ENCODE measurements around the gene RIN3.

Gene RIN3

GRCh38 chr14:92688434-92689375 is 175.1 kb downstream of the RIN3 start:
- Histone ChIP-seq H3K9me3 (replicated peaks in 1 of 11) (no peaks in the 10 kb centered on the region), H3K4me3 (no peak overlapping the region), H3K4me2 (no peak overlapping the region), H4K20me1 (peaks cover 0 to 100% (median 49%) of the 10 kb centered on the region in 11 experiments; a peak in 14 of 22 replicates), H3K27me3 (no peaks in the 10 kb centered on the region), H3K36me3 (peaks cover 0 to 72% (median 48%) of the 10 kb centered on the region in 11 experiments; a peak in 16 of 22 replicates), H3K27ac (no peak overlapping the region), H3K9ac (no peak overlapping the region), H3K4me1 (peaks cover 16 to 30% (median 21%) of the 10 kb centered on the region in 10 experiments)
- TF ChIP-seq Cebpa-rat (IDR thresholded peaks at IDR 0.05) = no peak

- H3K36me3 ChIP-seq = peaks cover 0 to 55% (median 39%) of the 10 kb centered on the region in 11 experiments; a peak in 14 of 22 replicates
- TF ChIP-seq Cebpa-rat (IDR thresholded peaks at IDR 0.05) = no peak
- no peak overlapping the region for H3K27ac ChIP-seq
- H3K4me2 ChIP-seq = no peak overlapping the region
- peaks cover 0 to 94% (median 33%) of the 10 kb centered on the region in 11 experiments; a peak in 13 of 22 replicates for H4K20me1 ChIP-seq
- H3K9ac ChIP-seq = no peak overlapping the region
- H3K4me1 ChIP-seq = peaks cover 16 to 43% (median 25%) of the 10 kb centered on the region in 10 experiments
- H3K4me3 ChIP-seq = no peak overlapping the region
- H3K27me3 ChIP-seq = no peaks in the 10 kb centered on the region
- no peaks in the 10 kb centered on the region for H3K9me3 ChIP-seq (replicated peaks in 1 of 11)
These were observed 176.8 kb downstream of the RIN3 start for GRCh38 chr14:92690171-92691011.

GRCh38 chr14:92692822-92693226 is 179.2 kb downstream of the RIN3 start:
- H3K9me3 ChIP-seq (replicated peaks in 1 of 11) = no peaks in the 10 kb centered on the region
- peak overlapping the region in 4 of 11 experiments; percentile 15 to 45 (median 24); a peak in 2 of 22 replicates for H3K9ac ChIP-seq
- peak overlapping the region; percentile 53 to 86 (median 68) for H3K4me2 ChIP-seq
- no peak for TF ChIP-seq Cebpa-rat (IDR thresholded peaks at IDR 0.05)
- peak overlapping the region in 4 of 11 experiments; percentile 3 to 41 (median 30); a peak in 3 of 22 replicates for H3K27ac ChIP-seq
- H4K20me1 ChIP-seq = peaks cover 0 to 70% (median 18%) of the 10 kb centered on the region in 11 experiments; a peak in 11 of 22 replicates
- no peak overlapping the region for H3K4me3 ChIP-seq
- H3K4me1 ChIP-seq = peaks cover 26 to 66% (median 44%) of the 10 kb centered on the region in 10 experiments
- H3K27me3 ChIP-seq = no peaks in the 10 kb centered on the region
- H3K36me3 ChIP-seq = peaks cover 0 to 32% (median 18%) of the 10 kb centered on the region in 11 experiments; a peak in 14 of 22 replicates

- Histone ChIP-seq H4K20me1 (peaks cover 0 to 56% (median 9%) of the 10 kb centered on the region in 11 experiments; a peak in 10 of 22 replicates), H3K27me3 (no peaks in the 10 kb centered on the region), H3K9ac (no peak overlapping the region), H3K27ac (no peak overlapping the region), H3K9me3 (replicated peaks in 1 of 11) (no peaks in the 10 kb centered on the region), H3K4me1 (peaks cover 40 to 79% (median 58%) of the 10 kb centered on the region in 10 experiments), H3K4me3 (no peak overlapping the region), H3K36me3 (peaks cover 0 to 18% (median 5%) of the 10 kb centered on the region in 11 experiments; a peak in 10 of 22 replicates), H3K4me2 (no peak overlapping the region; a peak in 2 of 22 replicates)
- no peak for TF ChIP-seq Cebpa-rat (IDR thresholded peaks at IDR 0.05)
These were observed 180.6 kb downstream of the RIN3 start for GRCh38 chr14:92693998-92694795.

- H3K4me1 ChIP-seq = peaks cover 41 to 82% (median 62%) of the 10 kb centered on the region in 10 experiments
- 0 out of 22 replicates have a peak overlapping the region, but pooled peaks of 1 of the 11 experiments have one; percentile 11 for H3K4me2 ChIP-seq
- H3K27me3 ChIP-seq = no peaks in the 10 kb centered on the region
- no peak overlapping the region for H3K27ac ChIP-seq
- H3K9me3 ChIP-seq (replicated peaks in 1 of 11) = no peaks in the 10 kb centered on the region
- peaks cover 0 to 50% (median 8%) of the 10 kb centered on the region in 11 experiments; a peak in 10 of 22 replicates for H4K20me1 ChIP-seq
- H3K4me3 ChIP-seq = no peak overlapping the region
- peaks cover 0 to 12% (median 5%) of the 10 kb centered on the region in 11 experiments; a peak in 10 of 22 replicates for H3K36me3 ChIP-seq
- H3K9ac ChIP-seq = no peak overlapping the region
- TF ChIP-seq Cebpa-rat (IDR thresholded peaks at IDR 0.05) = no peak
These were observed 181.2 kb downstream of the RIN3 start for GRCh38 chr14:92694807-92695206.

GRCh38 chr14:92695562-92695961 is 182.0 kb downstream of the RIN3 start:
- no peaks in the 10 kb centered on the region for H3K9me3 ChIP-seq (replicated peaks in 1 of 11)
- H3K4me1 ChIP-seq = peaks cover 41 to 86% (median 62%) of the 10 kb centered on the region in 10 experiments
- H3K27ac ChIP-seq = no peak overlapping the region
- no peak for TF ChIP-seq Cebpa-rat (IDR thresholded peaks at IDR 0.05)
- H3K27me3 ChIP-seq = no peaks in the 10 kb centered on the region
- no peak overlapping the region for H3K4me3 ChIP-seq
- peaks cover 0 to 42% (median 4%) of the 10 kb centered on the region in 11 experiments; a peak in 10 of 22 replicates for H4K20me1 ChIP-seq
- peaks cover 0 to 4% (median 0%) of the 10 kb centered on the region in 11 experiments; a peak in 8 of 22 replicates for H3K36me3 ChIP-seq
- no peak overlapping the region for H3K9ac ChIP-seq
- H3K4me2 ChIP-seq = peak overlapping the region in 3 of 11 experiments; percentile 11 to 17 (median 12); a peak in 1 of 22 replicates

GRCh38 chr14:92696366-92696765 is 182.8 kb downstream of the RIN3 start:
- Histone ChIP-seq H3K9me3 (replicated peaks in 1 of 11) (no peaks in the 10 kb centered on the region), H3K4me3 (no peak overlapping the region), H3K27me3 (no peaks in the 10 kb centered on the region), H4K20me1 (peaks cover 0 to 34% (median 0%) of the 10 kb centered on the region in 11 experiments; a peak in 7 of 22 replicates), H3K4me2 (peak overlapping the region; percentile 47 to 79 (median 61)), H3K36me3 (no peaks in the 10 kb centered on the region), H3K4me1 (peaks cover 44 to 87% (median 69%) of the 10 kb centered on the region in 10 experiments), H3K27ac (no peak overlapping the region), H3K9ac (no peak overlapping the region)
- TF ChIP-seq Cebpa-rat (IDR thresholded peaks at IDR 0.05) = no peak

- Histone ChIP-seq H3K9me3 (replicated peaks in 1 of 11) (no peaks in the 10 kb centered on the region), H3K36me3 (peaks cover 0 to 7% (median 0%) of the 10 kb centered on the region in 11 experiments; a peak in 5 of 22 replicates), H3K4me3 (no peak overlapping the region), H3K27me3 (no peaks in the 10 kb centered on the region), H3K4me2 (peak overlapping the region; percentile 5 to 79 (median 49); a peak in 21 of 22 replicates), H3K9ac (no peak overlapping the region), H4K20me1 (peaks cover 0 to 26% (median 0%) of the 10 kb centered on the region in 11 experiments; a peak in 5 of 22 replicates), H3K4me1 (peaks cover 49 to 87% (median 69%) of the 10 kb centered on the region in 10 experiments), H3K27ac (no peak overlapping the region)
- TF ChIP-seq Cebpa-rat (IDR thresholded peaks at IDR 0.05) = no peak
These were observed 184.8 kb downstream of the RIN3 start for GRCh38 chr14:92698393-92698792.

Data from BLaER1 treated with 17β-estradiol and CSF1 and Interleukin-3, amounts not matched to agents 10 nM and 100 nM (cell line).